ENCODE results near the gene AMT. TPM values are rescaled to one million over a fixed set of nuclear protein-coding genes. Genes with fewer than 3 reads are reported as not detected.
A peak's percentile ranks its signal among the peaks of the same experiment; 100 is the strongest.

Gene AMT
- total and polyA plus RNA-seq, 9 donors, result 6.4 to 23.7 (median 12.1) TPM

DNA sequence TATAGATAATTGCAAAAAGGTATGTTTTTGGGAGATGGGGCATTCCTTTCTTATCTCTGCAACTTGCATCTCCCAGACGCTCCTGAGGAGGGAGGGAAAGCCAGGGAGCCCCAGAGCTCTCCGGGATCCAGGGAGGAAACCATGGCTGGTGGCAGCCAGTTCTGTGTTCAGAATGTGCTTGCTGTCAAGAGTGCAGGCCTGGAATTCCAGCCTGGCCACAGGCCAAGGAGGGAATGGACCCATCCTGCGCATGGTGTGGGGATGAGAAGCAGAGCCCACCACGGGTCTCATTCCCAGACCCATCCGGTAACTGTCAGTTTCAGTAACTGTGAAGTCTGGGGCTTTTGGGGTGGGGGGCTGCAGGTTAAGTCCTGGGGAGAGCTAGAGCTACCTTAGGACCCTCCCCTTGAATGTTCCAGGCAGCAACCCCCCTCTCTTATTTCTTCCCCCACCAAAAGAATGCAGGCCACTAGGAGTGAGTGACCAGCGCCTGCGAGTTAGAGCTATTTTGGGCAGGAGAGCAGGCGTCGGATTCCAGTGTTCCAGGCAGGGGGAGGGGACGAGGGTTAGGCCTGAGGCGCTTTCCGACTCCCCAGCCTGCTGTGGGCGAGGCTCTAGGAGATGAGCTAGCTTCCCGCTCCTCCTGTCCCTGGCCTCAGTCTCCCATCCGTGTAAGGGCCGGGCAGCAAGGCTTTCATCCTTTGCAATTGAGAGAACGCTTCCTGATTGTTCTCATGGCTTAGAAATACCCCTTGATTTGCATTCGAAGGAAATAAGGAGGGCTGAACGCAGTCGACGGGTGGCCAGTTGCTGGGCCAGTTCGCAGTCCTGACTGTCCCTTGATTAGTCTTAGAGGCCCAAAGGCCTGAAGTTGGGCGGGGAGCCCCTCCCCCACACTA lies 47.0 kb upstream of the AMT start:
- intact Hi-C loops (cut with DNase I), result loop anchor here in 1 of 4 donors (10.0 kb wide), 1 partner anchor 54 kb away; the partner anchor contains the start of genes RHOA and TCTA

DNA sequence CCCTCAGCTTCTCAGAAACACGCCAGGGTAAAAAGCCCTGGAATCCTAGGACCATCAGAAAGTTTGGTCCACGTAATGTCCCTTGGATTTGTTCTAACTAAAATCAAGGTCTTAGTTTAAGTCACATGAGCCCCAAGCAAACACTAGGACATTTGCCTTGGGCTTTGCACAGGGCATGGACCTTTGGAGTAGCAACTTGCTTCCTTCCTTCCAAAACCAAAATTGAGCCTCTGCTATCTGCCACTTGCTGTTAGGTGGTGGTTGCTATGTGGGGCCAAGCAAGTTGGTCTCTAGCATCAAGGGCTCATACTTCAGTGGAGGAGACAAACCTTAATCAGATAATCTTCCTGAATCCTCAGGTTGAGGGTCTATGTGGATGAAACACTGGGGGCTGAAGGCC lies 43.8 kb upstream of the AMT start:
- Histone ChIP-seq H3K4me3 (no peak overlapping the region), H3K27me3 (no peaks in the 10 kb centered on the region), H3K27ac (peak overlapping the region in 1 of 2 donors; percentile 40), H3K9me3 (no peaks in the 10 kb centered on the region), H3K4me1 (ENCODE audit: insufficient read depth) (peaks cover 17% of the 10 kb centered on the region), H3K36me3 (no peaks in the 10 kb centered on the region)
- WGBS, 3 donors, result 19 to 50% (median 42%) methylated on average over 2 of the region's 2 CpGs
- no peak for DNase-seq
- TF ChIP-seq POLR2A (IDR thresholded peaks at IDR 0.05) (no peak), EP300 (IDR thresholded peaks at IDR 0.05) (no peak)
- TF ChIP-seq, protein P1, sequence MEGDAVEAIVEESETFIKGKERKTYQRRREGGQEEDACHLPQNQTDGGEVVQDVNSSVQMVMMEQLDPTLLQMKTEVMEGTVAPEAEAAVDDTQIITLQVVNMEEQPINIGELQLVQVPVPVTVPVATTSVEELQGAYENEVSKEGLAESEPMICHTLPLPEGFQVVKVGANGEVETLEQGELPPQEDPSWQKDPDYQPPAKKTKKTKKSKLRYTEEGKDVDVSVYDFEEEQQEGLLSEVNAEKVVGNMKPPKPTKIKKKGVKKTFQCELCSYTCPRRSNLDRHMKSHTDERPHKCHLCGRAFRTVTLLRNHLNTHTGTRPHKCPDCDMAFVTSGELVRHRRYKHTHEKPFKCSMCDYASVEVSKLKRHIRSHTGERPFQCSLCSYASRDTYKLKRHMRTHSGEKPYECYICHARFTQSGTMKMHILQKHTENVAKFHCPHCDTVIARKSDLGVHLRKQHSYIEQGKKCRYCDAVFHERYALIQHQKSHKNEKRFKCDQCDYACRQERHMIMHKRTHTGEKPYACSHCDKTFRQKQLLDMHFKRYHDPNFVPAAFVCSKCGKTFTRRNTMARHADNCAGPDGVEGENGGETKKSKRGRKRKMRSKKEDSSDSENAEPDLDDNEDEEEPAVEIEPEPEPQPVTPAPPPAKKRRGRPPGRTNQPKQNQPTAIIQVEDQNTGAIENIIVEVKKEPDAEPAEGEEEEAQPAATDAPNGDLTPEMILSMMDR (IDR thresholded peaks at IDR 0.05), result no peak
- intact Hi-C loops (cut with DNase I), result loop anchor here in 1 of 4 donors (10.0 kb wide), 1 partner anchor 51 kb away; the partner anchor contains the start of genes RHOA and TCTA

More for the DNA sequence above, 47.0 kb upstream of the AMT start:
- Histone ChIP-seq H3K9me3 (no peaks in the 10 kb centered on the region), H3K36me3 (no peaks in the 10 kb centered on the region), H3K27me3 (no peaks in the 10 kb centered on the region), H3K4me3 (peak overlapping the region; percentile 59), H3K4me1 (ENCODE audit: insufficient read depth) (peaks cover 18% of the 10 kb centered on the region), H3K27ac (peak overlapping the region; percentile 78 to 98)
- peak; percentile 78 to 81 (median 79) for DNase-seq
- 2 to 3% (median 2%) methylated on average over 23 of the region's 23 CpGs for WGBS, 3 donors
- TF ChIP-seq, protein P1 (IDR thresholded peaks at IDR 0.05), result no peak
- TF ChIP-seq POLR2A (IDR thresholded peaks at IDR 0.05), result peak; percentile 39

GRCh38 chr3:49465270-49466034 lies 43.2 kb upstream of the AMT start:
- TF ChIP-seq EP300 (IDR thresholded peaks at IDR 0.05), result no peak
- TF ChIP-seq POLR2A (IDR thresholded peaks at IDR 0.05), result no peak
- TF ChIP-seq, protein P1 (IDR thresholded peaks at IDR 0.05), result no peak
- Histone ChIP-seq H3K4me1 (ENCODE audit: insufficient read depth) (peaks cover 16% of the 10 kb centered on the region), H3K27ac (peak overlapping the region in 1 of 2 donors; percentile 40), H3K4me3 (no peak overlapping the region), H3K27me3 (no peaks in the 10 kb centered on the region), H3K9me3 (no peaks in the 10 kb centered on the region), H3K36me3 (no peaks in the 10 kb centered on the region)
- no peak for DNase-seq
- intact Hi-C loops (cut with DNase I), result loop anchor here in 1 of 4 donors (10.0 kb wide), 1 partner anchor 51 kb away; the partner anchor contains the start of genes RHOA and TCTA
- WGBS, 3 donors, result 83 to 84% (median 83%) methylated on average over 18 of the region's 18 CpGs

GRCh38 chr3:49462222-49462621 lies 39.9 kb upstream of the AMT start:
- Histone ChIP-seq H3K36me3 (no peaks in the 10 kb centered on the region), H3K27ac (no peak overlapping the region), H3K4me3 (no peak overlapping the region), H3K4me1 (ENCODE audit: insufficient read depth) (peaks cover 12% of the 10 kb centered on the region), H3K27me3 (no peaks in the 10 kb centered on the region), H3K9me3 (no peaks in the 10 kb centered on the region)
- no peak for TF ChIP-seq POLR2A (IDR thresholded peaks at IDR 0.05)
- TF ChIP-seq, protein P1 (IDR thresholded peaks at IDR 0.05), result no peak
- no peak for TF ChIP-seq EP300 (IDR thresholded peaks at IDR 0.05)
- intact Hi-C loops (cut with DNase I), result loop anchor here in 1 of 4 donors (10.0 kb wide), 1 partner anchor 47 kb away; the partner anchor contains the start of genes RHOA and TCTA
- 62 to 64% (median 63%) methylated on average over 3 of the region's 3 CpGs for WGBS, 3 donors
- no peak for DNase-seq
